KMS-11 (cell line): Measurements from ENCODE around the gene MDC1.

Experiments used
- H2AFZ ChIP-seq: fragments of 200-600 bp; sonication (generic); 2 replicates; pipeline ENCODE4 v1.6.1; 2016; ENCODE audit warnings: antibody characterized with exemption, mixed run types, low read depth
- H3K27ac ChIP-seq: fragments of 200-600 bp; sonication (generic); 2 replicates; pipeline ENCODE4 v1.6.1; 2016; ENCODE audit warnings: mild to moderate bottlenecking, mixed run types
- H3K27me3 ChIP-seq: fragments of 200-600 bp; sonication (generic); 2 replicates; pipeline ENCODE4 v1.6.1; 2017; ENCODE audit warnings: mild to moderate bottlenecking, low read depth, mixed run types, moderate library complexity; ENCODE audit not compliant: insufficient read depth
- H3K36me3 ChIP-seq: fragments of 200-600 bp; sonication (generic); 2 replicates; pipeline ENCODE4 v1.6.1; 2017; ENCODE audit warnings: mild to moderate bottlenecking, mixed run types; ENCODE audit not compliant: insufficient read depth
- H3K4me1 ChIP-seq: fragments of 200-600 bp; sonication (generic); 2 replicates; pipeline ENCODE4 v1.6.1; 2016; ENCODE audit warnings: mild to moderate bottlenecking, low read depth, mixed run types; ENCODE audit not compliant: poor library complexity, severe bottlenecking
- H3K4me2 ChIP-seq: fragments of 200-600 bp; sonication (generic); 2 replicates; pipeline ENCODE4 v1.7.0; 2016; ENCODE audit warnings: mild to moderate bottlenecking, mixed run types
- H3K4me3 ChIP-seq: fragments of 200-600 bp; sonication (generic); IDR thresholded peaks from 2 replicates; pipeline ENCODE4 v1.6.1; 2017; ENCODE audit warnings: low read depth, low read length, mixed read lengths; ENCODE audit not compliant: insufficient read depth
- H3K79me2 ChIP-seq: fragments of 200-600 bp; sonication (generic); 2 replicates; pipeline ENCODE4 v1.6.1; 2016; ENCODE audit warnings: low read depth, mixed run types; ENCODE audit not compliant: insufficient read depth
- H3K9ac ChIP-seq: fragments of 200-600 bp; sonication (generic); 2 replicates; pipeline ENCODE4 v1.6.1; 2016; ENCODE audit warnings: mild to moderate bottlenecking, mixed run types
- H4K20me1 ChIP-seq: fragments of 200-600 bp; sonication (generic); 2 replicates; pipeline ENCODE4 v1.6.1; 2016; ENCODE audit warnings: mild to moderate bottlenecking, mixed run types; ENCODE audit not compliant: insufficient read depth
- CTCF ChIP-seq: fragments of 200-600 bp; sonication (generic); conservative IDR thresholded peaks from 2 replicates; pipeline ENCODE4 v1.6.1; 2017; ENCODE audit warnings: low read depth, mild to moderate bottlenecking, antibody characterized with exemption, low read length, moderate library complexity, mixed read lengths

The MDC1 gene

GRCh38 chr6:30686908-30687658 is 30.0 kb downstream of the MDC1 start:
- no peaks in the 10 kb centered on the region for H3K36me3 ChIP-seq
- H3K27me3 ChIP-seq = no peaks in the 10 kb centered on the region
- H3K4me2 ChIP-seq = peak overlapping the region; percentile 76
- peaks cover 60% of the 10 kb centered on the region for H3K4me1 ChIP-seq
- H3K79me2 ChIP-seq = peaks cover 38% of the 10 kb centered on the region
- H2AFZ ChIP-seq = peak overlapping the region; percentile 63
- H3K27ac ChIP-seq = peak overlapping the region; percentile 76
- no peak for TF ChIP-seq CTCF
- no peaks in the 10 kb centered on the region for H4K20me1 ChIP-seq
- H3K4me3 ChIP-seq = no peak overlapping the region
- H3K9ac ChIP-seq = peak overlapping the region; percentile 64

GRCh38 chr6:30686009-30686907 is 30.8 kb downstream of the MDC1 start, which contains the start of gene PPP1R18:
TSS of gene PPP1R18 (minus strand) at chr6:30686645. CDS start at chr6:30686018, 627 bp downstream.
- Histone ChIP-seq H3K27me3 (no peaks in the 10 kb centered on the region), H2AFZ (peak within 1 kb of the TSS; percentile 63), H3K4me2 (peak within 1 kb of the TSS; percentile 76), H3K9ac (peak within 1 kb of the TSS; percentile 64), H4K20me1 (no peaks in the 10 kb centered on the region), H3K27ac (peak within 1 kb of the TSS; percentile 76), H3K36me3 (no peaks in the 10 kb centered on the region), H3K4me1 (peaks cover 63% of the 10 kb centered on the region), H3K79me2 (peaks cover 46% of the 10 kb centered on the region), H3K4me3 (no peak within 1 kb of the TSS)
- TF ChIP-seq CTCF = no peak

GRCh38 chr6:30685157-30686008 is 31.7 kb downstream of the MDC1 start:
- H3K9ac ChIP-seq = peak overlapping the region; percentile 1; the same call in 1 of the 2 replicates

More at GRCh38 chr6:30685157-30686008, 31.7 kb downstream of the MDC1 start:
- Histone ChIP-seq H3K4me2 (peak overlapping the region; percentile 65), H2AFZ (no peak overlapping the region), H3K27me3 (no peaks in the 10 kb centered on the region), H4K20me1 (no peaks in the 10 kb centered on the region), H3K4me1 (peaks cover 64% of the 10 kb centered on the region), H3K4me3 (no peak overlapping the region), H3K79me2 (peaks cover 49% of the 10 kb centered on the region), H3K36me3 (no peaks in the 10 kb centered on the region), H3K27ac (no peak overlapping the region; the same call in 1 of the 2 replicates)
- no peak for TF ChIP-seq CTCF
